ENCODE measurements around the gene SHISA4. TPM values are rescaled to one million over a fixed set of nuclear protein-coding genes. Genes with fewer than 3 reads are reported as not detected.

Gene SHISA4
- total RNA-seq, 1 experiment from 2014 or later, result 3.0 TPM

GRCh38 chr1:201845331-201846083 lies 43.2 kb upstream of the SHISA4 start:
- no peaks in the 10 kb centered on the region for H3K9me3 Mint-ChIP-seq (ENCODE audit: unreplicated experiment)
- H3K4me1 Mint-ChIP-seq (ENCODE audit: low read depth, unreplicated experiment), result peaks cover 6% of the 10 kb centered on the region
- peaks cover 14% of the 10 kb centered on the region for H3K36me3 Mint-ChIP-seq (ENCODE audit: insufficient read depth, unreplicated experiment)
- no peak overlapping the region for H3K4me3 ChIP-seq (ENCODE audit: low read depth, low read length)
- H3K27me3 ChIP-seq (replicated peaks; ENCODE audit: control insufficient read depth, insufficient read depth, low read length), result no peaks in the 10 kb centered on the region
- intact Hi-C loops (cut with micrococcal nuclease; ENCODE audit: unreplicated experiment), result no loop called here
- H3K4me3 Mint-ChIP-seq (ENCODE audit: unreplicated experiment), result no peak overlapping the region
- no peaks in the 10 kb centered on the region for H3K9me3 ChIP-seq
- no peak overlapping the region for H3K27ac Mint-ChIP-seq (ENCODE audit: unreplicated experiment)
- ChIA-PET POLR2A (interaction anchor here (0.6 kb wide), 1 partner anchor 14 kb away, joined by 3 read pairs; no protein-coding TSS in a partner anchor), CTCF (no interaction called here)
- H3K4me1 ChIP-seq, result no peaks in the 10 kb centered on the region; the same call in none of the 2 replicates
- H3K27me3 Mint-ChIP-seq (ENCODE audit: insufficient read depth, unreplicated experiment), result no peaks in the 10 kb centered on the region
- TF ChIP-seq CTCF (IDR thresholded peaks at IDR 0.05; ENCODE audit: insufficient read depth in 1 of 2, low read depth in 1 of 2, low read length in 1 of 2, severe bottlenecking in 1 of 2, unreplicated experiment in 1 of 2), result no peak
- no peaks in the 10 kb centered on the region for H3K36me3 ChIP-seq (ENCODE audit: control insufficient read depth, insufficient read depth, low read length)
- no peak for DNase-seq
- no TSS peak for BruUV-seq (replicated peaks)

- H3K4me1 Mint-ChIP-seq (ENCODE audit: low read depth, unreplicated experiment), result peaks cover 2% of the 10 kb centered on the region
- Histone ChIP-seq H3K4me1 (no peaks in the 10 kb centered on the region), H3K9me3 (no peaks in the 10 kb centered on the region), H3K4me3 (ENCODE audit: low read depth, low read length) (no peak overlapping the region), H3K36me3 (ENCODE audit: control insufficient read depth, insufficient read depth, low read length) (no peaks in the 10 kb centered on the region; the same call in 1 of the 2 replicates), H3K27me3 (replicated peaks; ENCODE audit: control insufficient read depth, insufficient read depth, low read length) (no peaks in the 10 kb centered on the region)
- H3K9me3 Mint-ChIP-seq (ENCODE audit: unreplicated experiment), result no peaks in the 10 kb centered on the region
- no peak overlapping the region for H3K27ac Mint-ChIP-seq (ENCODE audit: unreplicated experiment)
- no peak for DNase-seq
- TF ChIP-seq CTCF (IDR thresholded peaks at IDR 0.05; ENCODE audit: insufficient read depth in 1 of 2, low read depth in 1 of 2, low read length in 1 of 2, severe bottlenecking in 1 of 2, unreplicated experiment in 1 of 2), result no peak
- no peak overlapping the region for H3K4me3 Mint-ChIP-seq (ENCODE audit: unreplicated experiment)
- ChIA-PET POLR2A (no interaction called here), CTCF (no interaction called here)
- no peaks in the 10 kb centered on the region for H3K27me3 Mint-ChIP-seq (ENCODE audit: insufficient read depth, unreplicated experiment)
- peaks cover 26% of the 10 kb centered on the region for H3K36me3 Mint-ChIP-seq (ENCODE audit: insufficient read depth, unreplicated experiment)
- BruUV-seq (replicated peaks), result no TSS peak
- intact Hi-C loops (cut with micrococcal nuclease; ENCODE audit: unreplicated experiment), result no loop called here
Measured at GRCh38 chr1:201847150-201847549, 41.5 kb upstream of the SHISA4 start.

- Mint-ChIP-seq H3K27me3 (ENCODE audit: insufficient read depth, unreplicated experiment) (no peaks in the 10 kb centered on the region), H3K4me3 (ENCODE audit: unreplicated experiment) (no peak overlapping the region), H3K9me3 (ENCODE audit: unreplicated experiment) (no peaks in the 10 kb centered on the region), H3K27ac (ENCODE audit: unreplicated experiment) (no peak overlapping the region), H3K4me1 (ENCODE audit: low read depth, unreplicated experiment) (no peaks in the 10 kb centered on the region), H3K36me3 (ENCODE audit: insufficient read depth, unreplicated experiment) (peaks cover 37% of the 10 kb centered on the region)
- H3K36me3 ChIP-seq (ENCODE audit: control insufficient read depth, insufficient read depth, low read length), result no peaks in the 10 kb centered on the region; the same call in 1 of the 2 replicates
- CTCF ChIA-PET, result no interaction called here
- H3K4me3 ChIP-seq (ENCODE audit: low read depth, low read length), result no peak overlapping the region
- no peaks in the 10 kb centered on the region for H3K27me3 ChIP-seq (replicated peaks; ENCODE audit: control insufficient read depth, insufficient read depth, low read length)
- BruUV-seq (replicated peaks), result no TSS peak
- POLR2A ChIA-PET, result no interaction called here
- no peaks in the 10 kb centered on the region for H3K4me1 ChIP-seq
- no peaks in the 10 kb centered on the region for H3K9me3 ChIP-seq
- no peak for DNase-seq
- no peak for TF ChIP-seq CTCF (IDR thresholded peaks at IDR 0.05; ENCODE audit: insufficient read depth in 1 of 2, low read depth in 1 of 2, low read length in 1 of 2, severe bottlenecking in 1 of 2, unreplicated experiment in 1 of 2)
- intact Hi-C loops (cut with micrococcal nuclease; ENCODE audit: unreplicated experiment), result no loop called here
Measured at GRCh38 chr1:201848230-201848629, 40.5 kb upstream of the SHISA4 start.

All from Caco-2 (cell line).